GM18858 (cell line): ENCODE results near the gene RABGAP1L.
"Not testable (repeated sequence)": the region's sequence is repeated elsewhere in the genome, so short reads cannot be mapped to it uniquely, and the experiment has no call there.

Experiments
- ATAC-seq: cut with Tn5 transposase; IDR thresholded peaks from one replicate; pipeline ENCODE4 v1.9.1; 2021; ENCODE audit not compliant: unreplicated experiment

Gene RABGAP1L

DNA sequence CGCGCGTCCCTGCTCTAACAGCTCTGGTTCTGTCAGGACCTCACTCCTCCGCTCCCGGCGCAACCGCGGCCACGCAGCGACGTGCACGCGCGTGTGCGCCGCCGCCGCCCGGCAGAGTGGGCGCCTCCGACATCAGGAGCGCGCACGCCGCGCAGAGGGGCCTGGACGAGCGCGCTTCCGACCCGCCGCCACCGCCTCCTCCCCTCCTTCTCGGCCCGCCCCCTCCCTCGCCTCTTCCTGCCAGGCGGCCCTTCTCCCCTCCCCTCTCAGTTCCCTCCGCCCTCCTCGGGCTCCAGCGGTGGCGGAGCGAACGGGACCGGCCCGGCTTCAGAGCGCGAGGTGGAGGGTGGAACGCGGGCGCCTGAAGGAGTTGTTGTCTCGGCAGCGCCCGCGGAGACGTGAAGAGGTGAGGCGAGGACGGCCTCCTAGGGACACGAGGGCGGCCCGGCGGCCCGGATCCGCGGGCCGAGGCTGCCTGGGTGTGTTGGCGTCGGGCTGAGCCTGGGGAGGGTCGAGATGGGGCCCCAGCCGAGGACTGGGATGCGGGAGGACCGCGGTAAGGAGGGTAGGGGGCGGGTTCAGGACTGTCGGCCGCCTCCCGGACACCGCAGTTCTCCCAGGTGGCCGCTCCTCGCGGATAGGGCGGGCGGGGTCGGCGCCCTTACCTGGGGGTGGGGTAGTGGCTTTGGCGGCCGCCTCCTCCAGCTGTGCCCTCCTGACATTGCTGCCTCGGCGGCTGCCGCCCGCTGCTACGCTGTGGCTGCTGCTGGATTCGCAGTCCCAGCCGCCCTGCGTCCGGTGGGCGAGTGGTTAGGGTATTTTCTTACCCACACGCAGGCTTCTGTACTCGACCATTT lies at the start of gene RABGAP1L:
RABGAP1L (plus strand) TSS at position 269 of the 857 bp plus-strand sequence.
- ATAC-seq: peak; percentile 30

DNA sequence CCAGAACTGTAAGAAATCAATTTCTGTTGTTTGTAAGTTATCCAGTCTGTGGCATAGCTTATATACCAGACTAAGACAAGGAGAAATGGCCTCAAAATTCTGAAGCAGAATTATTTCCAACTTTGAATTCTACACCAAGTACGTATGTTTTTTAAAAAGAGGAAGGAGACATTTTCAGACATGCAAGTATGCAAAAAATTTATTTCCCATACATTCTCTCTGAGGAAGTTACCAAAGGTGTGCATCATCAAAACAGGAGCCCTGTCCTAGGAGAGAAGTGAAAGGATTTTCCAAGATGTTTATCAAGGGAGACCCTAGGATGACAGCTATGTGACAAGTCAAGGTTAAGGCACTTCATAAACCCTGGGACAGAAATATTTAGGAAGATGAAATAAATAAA lies 49.3 kb upstream of the RABGAP1L start:
- no peak for ATAC-seq

DNA sequence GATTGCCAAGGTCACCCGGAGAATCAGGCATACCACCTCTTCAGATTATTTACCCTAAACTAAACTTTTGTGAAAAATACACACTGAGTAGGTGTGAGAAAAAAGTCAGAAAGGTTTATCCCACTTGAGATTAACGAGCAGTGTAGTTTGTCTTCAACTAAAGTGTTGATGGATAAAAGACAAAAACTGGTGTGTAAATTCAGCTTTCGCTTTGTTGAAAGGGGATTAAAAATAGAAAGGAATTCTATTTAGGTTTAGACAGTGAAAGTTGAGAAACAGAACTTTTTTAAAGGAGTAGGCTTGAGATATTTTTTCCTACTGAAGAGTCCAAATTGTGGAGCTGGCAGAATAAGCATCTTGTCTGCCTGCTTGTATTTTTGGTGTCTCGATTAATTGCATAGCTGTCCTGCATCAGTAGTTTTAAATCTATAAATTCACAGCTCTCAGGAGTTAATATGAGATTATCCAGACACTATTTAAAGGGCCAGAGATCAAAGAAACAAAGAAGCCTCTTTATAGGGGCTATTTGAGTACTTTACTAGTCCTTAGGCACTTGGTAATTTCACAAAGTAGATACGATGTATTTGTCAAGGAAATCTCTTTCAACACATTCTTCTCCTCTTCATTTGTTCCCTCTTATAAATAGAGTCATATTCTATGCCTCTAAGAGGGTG lies 46.7 kb upstream of the RABGAP1L start:
- no peak for ATAC-seq

DNA sequence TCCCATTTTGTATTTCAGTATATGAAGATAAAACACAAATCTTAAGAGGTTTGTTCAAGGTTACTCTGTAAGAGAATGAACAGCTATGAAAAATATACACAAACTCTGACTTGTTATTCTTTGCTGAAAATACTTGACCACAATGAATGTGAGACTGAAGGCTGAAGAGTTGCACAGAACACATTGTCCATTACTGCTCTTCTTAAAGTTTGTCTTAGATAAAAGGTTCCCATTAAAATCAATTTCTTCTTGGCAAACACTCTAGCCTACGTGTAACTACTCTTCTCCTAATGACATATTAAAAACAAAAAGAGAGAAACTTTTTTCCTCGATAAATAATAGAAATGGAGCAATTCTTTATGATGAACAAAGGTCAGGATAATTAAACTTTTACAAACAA lies 45.2 kb upstream of the RABGAP1L start:
- ATAC-seq: no peak

DNA sequence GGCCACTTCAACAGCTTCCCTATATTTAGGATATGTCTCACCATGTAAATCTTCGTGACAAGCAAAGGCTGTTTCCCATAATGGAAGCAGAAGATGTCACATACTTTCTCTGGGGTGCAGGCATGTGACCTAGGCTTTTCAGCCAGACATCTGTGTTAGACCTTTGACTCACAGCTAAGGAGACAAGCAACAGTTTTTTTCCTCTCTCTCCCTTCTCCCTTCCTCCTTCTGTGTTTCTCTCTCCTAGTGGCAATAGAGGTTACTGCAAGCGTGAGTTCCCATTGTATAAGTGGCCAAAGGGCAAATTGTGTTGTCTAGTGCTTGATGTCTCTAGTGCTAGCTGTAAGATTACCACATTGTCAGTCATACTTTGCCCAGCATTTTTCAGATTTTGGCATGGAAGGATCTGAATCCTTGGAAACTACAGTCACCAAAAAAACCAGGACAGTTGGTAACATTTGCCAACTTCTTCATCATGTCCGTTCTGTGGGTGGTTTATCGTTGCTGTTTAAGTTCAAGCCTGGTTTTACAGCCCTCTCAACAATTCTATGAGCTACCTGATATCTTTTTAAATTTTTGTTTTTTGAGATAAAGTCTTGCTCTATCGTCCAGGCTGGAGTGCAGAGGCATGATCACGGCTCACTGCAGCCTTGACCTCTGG lies 44.4 kb upstream of the RABGAP1L start:
- ATAC-seq: no peak

- no peak for ATAC-seq
Observed at GRCh38 chr1:174116042-174116441, 43.3 kb upstream of the RABGAP1L start.

DNA sequence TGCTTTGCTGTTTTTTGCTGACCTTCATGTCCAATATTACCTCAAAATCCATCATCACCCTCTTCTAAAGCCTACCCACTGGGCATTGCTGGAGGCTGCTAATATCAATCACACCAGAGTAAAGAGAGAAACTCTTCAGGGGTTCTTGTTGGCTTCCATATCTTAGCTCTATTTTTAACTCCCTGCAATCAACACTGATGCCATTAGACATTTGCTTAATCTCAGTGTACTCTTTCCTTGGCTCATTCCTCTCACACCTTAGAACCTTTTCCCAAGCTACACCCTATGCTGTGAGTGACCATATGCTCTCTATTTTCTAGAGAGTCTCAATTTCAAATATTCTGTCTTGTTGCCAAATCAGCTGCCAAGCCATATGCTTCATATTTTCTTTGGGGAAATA lies 40.6 kb upstream of the RABGAP1L start:
- no peak for ATAC-seq

GRCh38 chr1:174122318-174122717 lies 37.0 kb upstream of the RABGAP1L start:
- ATAC-seq: not testable (repeated sequence)

DNA sequence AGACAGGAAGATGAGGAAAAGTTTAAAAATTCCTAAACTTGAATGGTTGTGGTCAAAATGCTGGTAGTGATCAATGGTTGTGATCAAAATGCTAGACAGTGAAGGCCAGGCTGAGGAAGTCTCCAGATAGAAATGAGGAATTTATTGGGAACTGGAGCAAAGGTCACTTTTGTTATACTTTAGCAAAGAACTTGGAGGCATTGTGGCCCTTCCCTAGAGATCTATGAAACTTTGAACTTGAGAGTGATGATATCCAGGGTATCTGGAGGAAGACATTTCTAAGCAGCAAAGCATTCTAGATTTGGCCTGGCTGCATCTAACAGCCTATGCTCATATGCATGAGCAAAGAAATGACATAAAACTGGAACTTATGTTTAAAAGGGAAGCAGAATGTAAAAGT lies 35.5 kb upstream of the RABGAP1L start:
- ATAC-seq: no peak

- ATAC-seq: not testable (repeated sequence)
Observed at GRCh38 chr1:174127176-174127575, 32.1 kb upstream of the RABGAP1L start.

DNA sequence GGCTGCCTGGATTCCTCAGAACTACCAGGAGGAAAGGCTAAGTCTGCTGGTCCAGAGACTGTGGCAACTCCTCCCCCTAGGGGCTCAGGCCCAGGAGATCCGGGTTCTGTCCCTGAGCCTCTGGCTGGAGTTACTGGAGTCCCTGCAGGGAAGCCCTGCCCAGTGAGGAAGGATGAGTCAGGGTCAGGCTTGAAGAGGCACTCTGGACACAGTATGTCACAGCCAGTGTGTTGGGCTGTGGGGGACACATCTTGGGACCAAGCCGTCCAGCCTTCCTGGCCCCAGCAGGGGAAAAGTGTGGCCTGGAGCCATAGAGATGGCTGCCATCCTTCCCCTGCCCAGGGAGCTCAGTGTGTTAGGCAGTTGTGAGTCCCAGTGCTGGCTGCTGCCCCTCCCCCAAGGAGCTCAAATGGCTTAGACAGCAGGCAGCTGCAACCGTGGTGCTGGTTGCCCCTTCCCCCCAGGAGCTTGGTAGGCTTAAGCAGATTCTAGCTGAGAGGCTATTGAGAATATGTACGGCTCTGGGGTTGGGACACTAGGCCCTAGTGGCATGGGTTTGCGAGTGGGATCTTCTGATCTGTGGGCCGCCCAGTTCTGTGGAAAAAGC lies 28.2 kb upstream of the RABGAP1L start:
- no peak for ATAC-seq

DNA sequence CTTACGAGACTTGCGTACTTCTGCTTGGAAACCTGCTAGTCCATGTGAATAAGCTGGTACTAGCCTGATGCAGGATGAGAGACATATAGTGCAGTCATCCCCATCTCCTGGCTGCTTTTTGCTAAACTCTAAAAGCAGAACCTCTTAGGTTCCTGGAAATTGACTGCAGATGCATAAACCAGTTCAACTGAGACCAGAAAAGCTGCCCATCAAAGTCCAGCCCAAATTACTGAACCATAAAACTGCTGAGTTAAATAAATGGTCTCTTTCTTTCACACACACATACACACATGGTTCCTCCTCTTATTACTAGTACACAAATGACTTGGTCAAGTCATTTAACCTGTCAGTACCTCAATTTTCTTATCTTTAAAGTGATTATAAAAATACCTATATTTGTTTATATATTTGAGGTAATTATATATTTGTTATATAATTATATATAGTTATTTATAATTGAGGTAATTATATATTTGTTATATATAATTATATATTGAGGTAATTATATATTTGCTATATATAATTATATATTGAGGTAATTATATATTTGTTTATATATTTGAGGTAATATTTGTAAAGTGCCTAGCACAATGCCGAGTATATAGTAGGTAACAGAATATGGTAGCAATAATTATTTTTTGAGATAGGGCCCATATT lies 25.2 kb upstream of the RABGAP1L start:
- peak; percentile 54 for ATAC-seq

DNA sequence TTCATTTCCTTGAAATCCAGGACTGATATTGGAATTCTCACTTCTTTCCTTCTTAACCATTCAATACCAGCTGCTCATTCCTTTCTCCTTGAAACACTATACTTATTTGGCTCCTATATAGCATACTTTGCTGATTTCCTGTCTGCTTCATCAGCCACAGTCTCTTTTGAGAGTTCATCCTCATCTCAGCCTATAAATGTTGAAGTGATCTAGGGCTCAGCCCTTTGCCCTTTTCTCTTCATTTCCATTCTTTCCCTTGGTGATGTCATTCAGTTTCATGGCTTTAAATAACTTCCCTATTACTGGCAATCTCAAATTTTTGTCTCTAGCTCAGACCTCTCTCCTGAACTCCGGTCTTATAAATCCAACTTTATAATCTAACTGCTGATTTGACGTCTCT lies 24.1 kb upstream of the RABGAP1L start:
- ATAC-seq: no peak

- no peak for ATAC-seq
Observed at GRCh38 chr1:174136714-174137113, 22.6 kb upstream of the RABGAP1L start.

- no peak for ATAC-seq
Observed at GRCh38 chr1:174142836-174143235, 16.5 kb upstream of the RABGAP1L start.

GRCh38 chr1:174143727-174144396 lies 15.5 kb upstream of the RABGAP1L start:
- ATAC-seq: not testable (repeated sequence)

- ATAC-seq: not testable (repeated sequence)
Observed at GRCh38 chr1:174144397-174144783, 14.9 kb upstream of the RABGAP1L start.

DNA sequence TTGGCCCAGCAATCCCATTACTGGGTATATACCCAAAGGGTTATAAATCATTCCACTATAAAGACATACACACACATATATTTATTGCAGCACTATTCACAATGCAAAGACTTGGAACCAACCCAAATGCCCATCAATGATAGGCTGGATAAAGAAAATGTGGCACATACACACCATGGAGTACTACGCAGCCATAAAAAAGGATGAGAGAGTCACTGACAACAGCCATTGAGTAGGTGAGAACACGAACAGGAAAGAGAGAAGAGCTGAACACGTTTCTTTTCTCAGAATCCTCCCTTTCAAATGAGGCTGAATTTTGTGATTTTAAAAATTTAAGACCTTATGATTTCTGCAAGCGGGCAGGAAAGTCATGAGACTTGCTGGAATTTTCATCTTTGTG lies 10.1 kb upstream of the RABGAP1L start:
- no peak for ATAC-seq

DNA sequence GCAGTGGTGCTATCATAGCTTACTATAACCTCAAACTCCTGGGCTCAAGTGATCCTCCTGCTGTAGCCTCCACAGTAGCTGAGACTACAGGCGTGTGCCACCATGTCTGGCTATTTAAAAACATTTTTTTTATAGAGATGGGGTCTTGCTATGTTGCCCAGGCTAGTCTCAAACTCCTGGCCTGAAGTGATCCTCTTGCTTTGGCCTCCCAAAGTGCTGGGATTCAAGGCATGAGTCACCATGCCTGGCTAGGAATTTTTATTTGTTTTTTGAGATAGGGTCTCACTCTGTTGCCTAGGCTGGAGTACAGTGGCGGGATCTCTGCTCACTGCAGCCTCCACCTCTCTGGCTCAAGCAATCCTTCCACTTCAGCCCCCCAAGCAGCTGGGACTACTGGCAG lies 8.8 kb upstream of the RABGAP1L start:
- no peak for ATAC-seq

GRCh38 chr1:174152427-174152826 lies 6.9 kb upstream of the RABGAP1L start:
- no peak for ATAC-seq
